GM13977 (cell line): ENCODE results near the gene MATCAP1.

ENCODE experiments used
- DNase-seq: peaks from one replicate; pipeline ENCODE4 v3.0.0; 2012; ENCODE audit warnings: low spot score
- in situ Hi-C: fragments of 300-500 bp; cut with MboI; formaldehyde crosslinking; loops from one replicate; pipeline ENCODE4 v1.12.0; 2022; ENCODE audit warnings: low sequenced_read_pairs, low pct_unique_long_range_greater_than_20kb, mixed read lengths, inconsistent platforms; ENCODE audit not compliant: unreplicated experiment
- TF ChIP-seq, protein P1 (sequence below): IDR thresholded peaks from 2 replicates; pipeline ENCODE4 v1.5.1; 2012; ENCODE audit warnings: mild to moderate bottlenecking, control low read depth; ENCODE audit not compliant: insufficient read depth; ENCODE audit errors: extremely low read depth, missing control alignments

MATCAP1 gene

DNA sequence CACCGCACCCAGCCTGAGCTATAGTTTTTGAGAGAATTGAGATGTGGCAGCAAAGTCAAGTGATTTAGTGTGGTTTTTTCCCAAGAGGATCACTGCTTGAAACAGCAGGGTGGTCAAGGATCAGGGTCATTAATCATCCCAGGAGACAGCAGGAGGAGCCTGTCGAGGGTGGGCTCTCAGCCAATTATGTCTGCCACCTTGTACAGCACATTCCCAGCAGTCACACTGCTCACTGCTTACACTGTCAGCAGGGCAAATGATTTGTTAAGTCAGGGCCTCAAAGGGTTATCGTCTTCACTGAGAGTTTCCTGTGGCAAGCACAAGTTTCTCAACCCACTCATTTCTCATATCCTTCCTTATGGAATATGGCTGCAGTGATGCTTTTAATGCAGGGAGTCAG, 46.2 kb downstream of the MATCAP1 start:
- in situ Hi-C loops = no loop called here
- DNase-seq = no peak
- TF ChIP-seq, protein P1, sequence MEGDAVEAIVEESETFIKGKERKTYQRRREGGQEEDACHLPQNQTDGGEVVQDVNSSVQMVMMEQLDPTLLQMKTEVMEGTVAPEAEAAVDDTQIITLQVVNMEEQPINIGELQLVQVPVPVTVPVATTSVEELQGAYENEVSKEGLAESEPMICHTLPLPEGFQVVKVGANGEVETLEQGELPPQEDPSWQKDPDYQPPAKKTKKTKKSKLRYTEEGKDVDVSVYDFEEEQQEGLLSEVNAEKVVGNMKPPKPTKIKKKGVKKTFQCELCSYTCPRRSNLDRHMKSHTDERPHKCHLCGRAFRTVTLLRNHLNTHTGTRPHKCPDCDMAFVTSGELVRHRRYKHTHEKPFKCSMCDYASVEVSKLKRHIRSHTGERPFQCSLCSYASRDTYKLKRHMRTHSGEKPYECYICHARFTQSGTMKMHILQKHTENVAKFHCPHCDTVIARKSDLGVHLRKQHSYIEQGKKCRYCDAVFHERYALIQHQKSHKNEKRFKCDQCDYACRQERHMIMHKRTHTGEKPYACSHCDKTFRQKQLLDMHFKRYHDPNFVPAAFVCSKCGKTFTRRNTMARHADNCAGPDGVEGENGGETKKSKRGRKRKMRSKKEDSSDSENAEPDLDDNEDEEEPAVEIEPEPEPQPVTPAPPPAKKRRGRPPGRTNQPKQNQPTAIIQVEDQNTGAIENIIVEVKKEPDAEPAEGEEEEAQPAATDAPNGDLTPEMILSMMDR = no peak

GRCh38 chr16:67129422-67129821, 54.3 kb downstream of the MATCAP1 start:
- TF ChIP-seq, protein P1 = no peak
- in situ Hi-C loops = no loop called here
- DNase-seq = no peak

DNA sequence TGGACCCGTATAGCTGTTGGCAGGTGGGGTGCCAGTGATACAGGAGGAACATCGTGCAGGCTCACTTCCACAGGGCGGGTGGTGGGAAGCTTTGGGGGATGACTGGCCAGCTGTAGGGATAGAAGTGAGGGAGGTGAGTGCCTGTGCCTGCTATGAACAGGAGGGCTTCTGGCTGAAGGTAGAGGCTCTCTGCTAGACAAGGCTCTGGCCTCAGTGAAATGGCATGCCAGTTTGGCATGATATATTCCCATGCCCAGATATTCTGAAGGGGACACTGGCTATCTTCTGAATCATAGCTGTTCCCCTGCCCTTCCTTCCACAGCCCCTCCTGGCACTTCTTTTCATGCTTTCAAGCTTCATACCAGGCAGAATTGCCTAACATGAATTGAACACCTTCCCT, 54.9 kb downstream of the MATCAP1 start:
- in situ Hi-C loops = no loop called here
- TF ChIP-seq, protein P1 = no peak

DNA sequence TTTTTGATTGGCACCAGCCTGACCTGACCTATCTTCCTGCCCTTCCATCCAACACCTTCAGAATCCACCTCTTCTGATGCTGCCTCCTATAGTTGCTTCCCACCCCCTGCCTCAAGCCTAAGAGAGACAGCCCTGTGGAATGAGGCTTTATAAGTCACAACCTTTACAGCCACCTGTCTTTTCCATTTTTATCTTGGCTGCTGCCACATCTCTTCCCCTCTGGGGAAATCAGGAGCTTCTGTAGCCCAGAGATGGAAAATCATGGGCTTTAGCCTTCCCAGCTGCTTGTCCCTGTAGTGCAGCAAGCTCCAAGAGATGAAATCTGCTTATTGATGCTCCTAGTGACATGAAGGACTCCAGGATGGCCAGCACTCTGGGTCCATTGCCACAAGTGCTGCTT, 55.3 kb downstream of the MATCAP1 start:
- TF ChIP-seq, protein P1 = no peak
- in situ Hi-C loops = no loop called here
- no peak for DNase-seq

More for the DNA sequence above, 54.9 kb downstream of the MATCAP1 start:
- DNase-seq = no peak
